Breast epithelium (tissue), 4 donors: Measurements from ENCODE around the gene VPS72. TPM values are rescaled to one million over a fixed set of nuclear protein-coding genes. Genes with fewer than 3 reads are reported as not detected.
A peak's percentile ranks its signal among the peaks of the same experiment; 100 is the strongest.

Experiments
- DNase-seq, 2 donors: peaks; one replicate each; pipeline ENCODE4 v3.0.0-alpha.2; 2019; ENCODE audit warnings: low spot score in 2 of 2
- H3K27ac ChIP-seq, 2 donors: fragments of 200-600 bp; sonication (generic) in 1 of 2; one replicate each; pipeline ENCODE4 v1.5.1; 2016 to 2019; ENCODE audit warnings: mild to moderate bottlenecking in 1 of 2
- H3K27me3 ChIP-seq, 2 donors: fragments of 200-600 bp; sonication (generic) in 1 of 2; one replicate each; pipeline versions ENCODE4 v1.5.1 to v1.6.0; 2017 to 2019; ENCODE audit warnings: control low read depth in 1 of 2, mild to moderate bottlenecking in 1 of 2
- H3K36me3 ChIP-seq: fragments of 200-600 bp; one replicate; pipeline ENCODE4 v1.5.1; 2019
- H3K4me1 ChIP-seq, 2 donors: fragments of 200-600 bp; sonication (generic); one replicate each; pipeline ENCODE4 v1.5.1; 2016 to 2019; ENCODE audit warnings: control low read depth in 1 of 2
- H3K4me3 ChIP-seq, 3 donors: fragments of 200-600 bp; sonication (generic); 1 replicate in 2 of 3; 2 replicates in 1 of 3; pipeline ENCODE4 v1.5.1; 2016 to 2019; ENCODE audit warnings: mild to moderate bottlenecking in 3 of 3, moderate library complexity in 2 of 3
- H3K9me3 ChIP-seq, 2 donors: fragments of 200-600 bp; sonication (generic) in 1 of 2; one replicate each; pipeline ENCODE4 v1.5.1; 2016 to 2019; ENCODE audit warnings: control low read depth in 1 of 2
- CTCF ChIP-seq, 3 donors: fragments of 450-650 bp; IDR thresholded peaks; one replicate each; pipeline ENCODE4 v1.5.1; 2016 to 2017; ENCODE audit warnings: antibody characterized with exemption in 3 of 3, mild to moderate bottlenecking in 3 of 3, moderate library complexity in 3 of 3
- POLR2A ChIP-seq: fragments of 450-650 bp; IDR thresholded peaks from one replicate; pipeline ENCODE4 v1.6.1; 2016; ENCODE audit warnings: antibody characterized with exemption, mild to moderate bottlenecking, moderate library complexity
- POLR2AphosphoS5 ChIP-seq, 3 donors: sonication (generic); formaldehyde crosslinking; IDR thresholded peaks; one replicate each; pipeline ENCODE4 v1.6.1; 2017; ENCODE audit warnings: antibody characterized with exemption in 3 of 3
- intact Hi-C: fragments of 100-400 bp; cut with DNase I; formaldehyde crosslinking; loops from one replicate; pipeline ENCODE4 v1.15.1; 2023; ENCODE audit warnings: low total_unique reads
- total RNA-seq, 3 donors: library from RNA; depleted of rRNA; stranded (reverse); fragments of >200 nt; gene quantifications; one replicate each; pipeline ENCODE4 v1.1.0, GENCODE V29; 2016

The VPS72 gene
- total RNA-seq, 3 donors from 2014 or later, result 34.6 to 49.0 (median 34.7) TPM

DNA sequence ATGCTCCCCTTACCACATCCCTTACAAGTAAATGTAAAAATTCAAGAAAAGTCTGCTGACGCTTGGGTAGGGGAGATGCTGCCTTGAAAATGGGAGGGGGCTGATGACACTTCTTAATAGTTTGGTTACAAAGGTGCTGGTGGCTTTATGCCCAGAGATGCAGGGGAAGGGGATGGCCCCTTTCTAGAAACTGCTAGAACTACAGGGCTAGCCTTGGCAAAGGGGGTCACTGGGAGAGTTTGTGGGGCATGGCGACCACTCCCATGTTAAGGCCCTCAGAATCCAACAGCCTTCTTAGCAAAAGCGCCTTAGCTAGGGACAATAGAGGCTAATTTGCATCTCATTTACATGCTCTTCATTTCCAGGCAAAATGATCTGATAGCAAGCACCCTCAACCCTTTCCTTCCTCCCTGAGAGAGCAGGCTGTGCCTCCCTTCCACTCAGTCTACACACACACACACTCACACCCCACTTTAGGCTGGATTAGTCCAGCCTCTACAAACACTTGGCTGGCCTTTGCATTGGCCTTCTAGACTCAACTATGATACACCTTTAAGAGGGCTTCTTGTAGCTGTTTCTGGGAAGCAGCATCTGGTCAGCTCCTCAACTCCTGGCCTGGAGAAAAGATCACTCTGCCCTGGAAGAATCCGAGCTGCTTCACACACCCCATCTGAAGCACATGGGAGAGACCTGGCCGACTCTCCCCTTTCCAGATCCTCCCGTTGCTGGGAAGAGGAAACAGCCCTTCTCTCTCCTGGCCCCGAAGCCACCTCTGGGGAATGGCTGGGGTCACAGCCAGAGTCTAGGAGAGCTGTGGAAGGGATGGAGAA, 45.3 kb downstream of the VPS72 start:
- H3K36me3 ChIP-seq, result no peaks in the 10 kb centered on the region
- peak in 1 of 2 donors; percentile 11 for DNase-seq
- no peaks in the 10 kb centered on the region for H3K9me3 ChIP-seq
- TF ChIP-seq POLR2A (no peak), POLR2AphosphoS5 (IDR thresholded peaks at IDR 0.05) (no peak), CTCF (IDR thresholded peaks at IDR 0.05) (no peak)
- peak overlapping the region; percentile 77 to 91 (median 83) for H3K4me3 ChIP-seq
- no peaks in the 10 kb centered on the region for H3K27me3 ChIP-seq
- peak overlapping the region; percentile 12 to 81 for H3K27ac ChIP-seq
- intact Hi-C loops, result no loop called here
- peaks cover 0 to 5% of the 10 kb centered on the region in 2 donors for H3K4me1 ChIP-seq

GRCh38 chr1:151143986-151144385, 46.0 kb downstream of the VPS72 start:
- peaks cover 0 to 5% of the 10 kb centered on the region in 2 donors for H3K4me1 ChIP-seq
- H3K9me3 ChIP-seq, result no peaks in the 10 kb centered on the region
- no peak for TF ChIP-seq POLR2AphosphoS5 (IDR thresholded peaks at IDR 0.05)
- no peaks in the 10 kb centered on the region for H3K36me3 ChIP-seq
- no peak overlapping the region for H3K4me3 ChIP-seq
- no peaks in the 10 kb centered on the region for H3K27me3 ChIP-seq
- intact Hi-C loops, result no loop called here
- H3K27ac ChIP-seq, result peak overlapping the region in 1 of 2 donors; percentile 29
- peak in 1 of 2 donors; percentile 15 for DNase-seq

- no peak overlapping the region for H3K4me3 ChIP-seq
- no peak for TF ChIP-seq POLR2A
- TF ChIP-seq CTCF (IDR thresholded peaks at IDR 0.05), result no peak
- TF ChIP-seq POLR2AphosphoS5 (IDR thresholded peaks at IDR 0.05), result no peak
- H3K27me3 ChIP-seq, result no peaks in the 10 kb centered on the region
- H3K36me3 ChIP-seq, result no peaks in the 10 kb centered on the region
- intact Hi-C loops, result no loop called here
- peaks cover 0 to 5% of the 10 kb centered on the region in 2 donors for H3K4me1 ChIP-seq
- no peak for DNase-seq
- H3K9me3 ChIP-seq, result no peaks in the 10 kb centered on the region
- no peak overlapping the region for H3K27ac ChIP-seq
Measured at GRCh38 chr1:151143057-151143435, 47.0 kb downstream of the VPS72 start.

DNA sequence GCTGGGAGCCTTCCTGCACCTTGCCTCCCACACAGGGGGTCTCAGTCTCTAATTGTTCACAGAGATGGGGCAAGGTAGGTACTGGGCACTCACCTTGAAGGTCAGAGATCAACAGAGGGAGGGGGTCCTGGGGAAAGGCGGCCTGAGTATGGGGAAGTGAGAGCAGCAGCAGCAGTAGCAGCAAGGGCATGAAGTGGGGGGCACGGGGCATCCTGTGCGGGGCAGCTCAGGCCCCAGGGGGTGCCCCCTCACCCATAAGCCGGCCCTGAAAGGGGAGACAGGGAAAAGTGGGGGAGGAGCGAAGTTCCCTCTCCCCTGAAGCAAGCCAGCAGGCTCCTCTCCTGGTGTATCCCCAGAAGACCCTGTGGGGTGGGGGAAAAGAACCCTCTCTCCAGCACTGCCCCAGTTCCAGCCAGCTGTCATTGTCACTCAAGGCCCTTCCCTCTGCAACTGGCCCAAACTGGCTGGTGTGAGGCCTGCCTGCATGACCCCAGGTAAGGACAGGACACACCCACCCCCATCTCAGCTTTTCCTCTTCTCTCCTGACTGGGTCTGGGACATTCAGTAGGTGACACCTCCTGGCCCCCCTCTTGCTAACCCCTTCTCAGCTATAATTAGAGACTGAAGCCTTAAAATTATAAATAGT, 47.5 kb downstream of the VPS72 start:
- Histone ChIP-seq H3K36me3 (no peaks in the 10 kb centered on the region), H3K27me3 (no peaks in the 10 kb centered on the region), H3K27ac (no peak overlapping the region), H3K9me3 (no peaks in the 10 kb centered on the region), H3K4me1 (peaks cover 0 to 5% of the 10 kb centered on the region in 2 donors), H3K4me3 (no peak overlapping the region)
- DNase-seq, result no peak
- TF ChIP-seq POLR2A, result no peak
- intact Hi-C loops, result no loop called here

- Histone ChIP-seq H3K27ac (no peak overlapping the region), H3K36me3 (no peaks in the 10 kb centered on the region), H3K4me1 (no peaks in the 10 kb centered on the region), H3K4me3 (no peak overlapping the region), H3K27me3 (no peaks in the 10 kb centered on the region), H3K9me3 (no peaks in the 10 kb centered on the region)
- no peak for TF ChIP-seq POLR2AphosphoS5 (IDR thresholded peaks at IDR 0.05)
- DNase-seq, result no peak
- intact Hi-C loops, result no loop called here
Measured at GRCh38 chr1:151137789-151138188, 52.2 kb downstream of the VPS72 start.

- Histone ChIP-seq H3K27ac (no peak overlapping the region), H3K36me3 (no peaks in the 10 kb centered on the region), H3K4me1 (no peaks in the 10 kb centered on the region), H3K27me3 (no peaks in the 10 kb centered on the region), H3K4me3 (no peak overlapping the region), H3K9me3 (no peaks in the 10 kb centered on the region)
- TF ChIP-seq CTCF (IDR thresholded peaks at IDR 0.05), result no peak
- TF ChIP-seq POLR2AphosphoS5 (IDR thresholded peaks at IDR 0.05), result no peak
- no peak for TF ChIP-seq POLR2A
- DNase-seq, result no peak
- intact Hi-C loops, result no loop called here
Measured at GRCh38 chr1:151135433-151136385, 54.3 kb downstream of the VPS72 start.
